Activated naive CD8-positive, alpha-beta T cell treated with anti-CD3 and anti-CD28 coated beads for 36 hours (primary cell): Measurements from ENCODE around the gene HSFX3. TPM values are rescaled to one million over a fixed set of nuclear protein-coding genes. Genes with fewer than 3 reads are reported as not detected.
"Not testable (repeated sequence)": the region's sequence is repeated elsewhere in the genome, so short reads cannot be mapped to it uniquely, and the experiment has no call there.

Source experiments
- DNase-seq: peaks from one replicate; pipeline ENCODE4 v3.0.0; 2021
- H3K27ac Mint-ChIP-seq: one replicate; pipeline ENCODE4 v1.8.0; 2022; ENCODE audit warnings: mild to moderate bottlenecking, moderate library complexity, mixed read lengths
- H3K27me3 Mint-ChIP-seq: one replicate; pipeline ENCODE4 v1.8.0; 2022; ENCODE audit warnings: mild to moderate bottlenecking, mixed read lengths
- H3K36me3 Mint-ChIP-seq: one replicate; pipeline ENCODE4 v1.8.0; 2021; ENCODE audit warnings: mild to moderate bottlenecking, mixed read lengths
- H3K4me1 Mint-ChIP-seq: one replicate; pipeline ENCODE4 v1.8.0; 2021; ENCODE audit warnings: mixed read lengths
- H3K4me3 Mint-ChIP-seq: one replicate; pipeline ENCODE4 v1.8.0; 2022; ENCODE audit warnings: mild to moderate bottlenecking, moderate library complexity, mixed read lengths
- H3K9me3 Mint-ChIP-seq: one replicate; pipeline ENCODE4 v1.8.0; 2022; ENCODE audit warnings: mixed read lengths
- total RNA-seq, 2 experiments: library from RNA; stranded (reverse); gene quantifications; one replicate each; pipeline ENCODE4 v1.2.3, GENCODE V29; 2021

HSFX3 gene
- total RNA-seq, 2 experiments from 2014 or later: not detected

DNA sequence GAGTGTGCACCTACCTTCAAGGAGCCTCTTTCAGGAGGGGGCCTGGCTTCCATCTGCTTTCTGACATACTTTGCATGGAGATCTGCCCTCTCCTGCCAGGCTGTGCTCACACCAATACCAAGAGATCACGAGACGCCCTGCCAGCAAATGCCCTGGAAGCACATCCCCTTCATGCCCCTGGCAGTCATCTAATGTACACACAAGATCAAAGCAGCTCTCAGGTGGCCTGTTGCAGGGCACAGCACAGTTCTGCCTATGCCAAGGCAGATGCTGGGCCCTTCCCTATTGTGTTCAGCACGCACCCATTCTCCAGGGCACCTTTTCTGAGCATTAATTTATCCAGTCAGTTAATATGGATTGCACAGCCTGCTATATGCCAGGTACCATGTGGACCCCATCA, 16.9 kb downstream of the HSFX3 start:
- H3K9me3 Mint-ChIP-seq, H3K27ac Mint-ChIP-seq, DNase-seq, H3K36me3 Mint-ChIP-seq, H3K4me3 Mint-ChIP-seq, H3K27me3 Mint-ChIP-seq: not testable (repeated sequence)
- H3K4me1 Mint-ChIP-seq: peaks cover 16% of the 10 kb centered on the region

DNA sequence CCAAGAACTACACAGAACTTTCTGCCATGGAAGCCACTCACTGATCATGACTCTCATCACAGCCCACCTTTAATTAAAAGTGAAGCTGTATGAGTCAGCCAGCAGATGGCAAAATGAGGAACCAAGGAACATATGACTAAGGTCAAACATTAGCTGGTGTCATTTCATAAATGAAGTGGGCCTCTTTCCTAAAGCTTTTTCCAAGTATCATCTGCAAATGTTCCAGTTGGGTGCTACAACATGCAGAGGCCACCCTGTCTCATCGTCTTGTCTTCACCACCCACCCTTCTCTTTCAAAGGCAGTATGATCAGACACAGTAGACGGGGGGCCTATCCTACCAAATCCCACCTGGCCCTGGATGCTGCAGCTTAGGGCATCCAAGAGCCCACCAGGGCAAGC, 18.1 kb downstream of the HSFX3 start:
- Mint-ChIP-seq H3K9me3 (no peaks in the 10 kb centered on the region), H3K27ac (peak overlapping the region; percentile 81)

DNA sequence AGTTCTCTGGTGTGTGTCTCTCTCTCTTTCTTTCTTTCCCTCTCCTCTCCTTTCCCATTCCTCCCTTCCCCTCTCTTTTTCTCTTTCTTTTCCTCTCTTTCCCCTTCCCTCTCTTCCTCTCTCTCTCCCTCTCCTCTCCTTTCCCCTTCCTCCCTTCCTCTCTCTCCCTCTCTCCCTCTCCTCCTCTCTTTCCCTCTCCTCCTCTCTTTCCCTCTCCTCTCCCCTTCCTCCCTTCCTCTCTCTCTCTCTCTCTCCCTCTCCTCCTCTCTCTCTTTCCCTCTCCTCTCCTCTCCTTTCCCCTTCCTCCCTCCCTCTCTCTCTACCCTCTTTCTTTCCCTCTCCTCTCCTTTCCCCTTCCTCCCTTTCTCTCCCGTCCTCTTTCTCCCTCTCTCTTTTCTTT, 21.3 kb downstream of the HSFX3 start:
- Mint-ChIP-seq H3K4me1 (peaks cover 18% of the 10 kb centered on the region), H3K27me3 (no peaks in the 10 kb centered on the region), H3K4me3 (no peak overlapping the region), H3K27ac (no peak overlapping the region), H3K9me3 (no peaks in the 10 kb centered on the region), H3K36me3 (no peaks in the 10 kb centered on the region)
- DNase-seq: no peak

More for the DNA sequence above, 18.1 kb downstream of the HSFX3 start:
- Mint-ChIP-seq H3K4me1 (peaks cover 16% of the 10 kb centered on the region), H3K36me3 (no peaks in the 10 kb centered on the region), H3K27me3 (no peaks in the 10 kb centered on the region), H3K4me3 (no peak overlapping the region)
- DNase-seq: no peak

- Mint-ChIP-seq H3K4me3 (no peak overlapping the region), H3K27ac (no peak overlapping the region), H3K9me3 (no peaks in the 10 kb centered on the region), H3K4me1 (peaks cover 21% of the 10 kb centered on the region), H3K27me3 (no peaks in the 10 kb centered on the region), H3K36me3 (no peaks in the 10 kb centered on the region)
- DNase-seq: no peak
These were observed 22.0 kb downstream of the HSFX3 start for GRCh38 chrX:149527705-149528104.

- H3K36me3 Mint-ChIP-seq, H3K27me3 Mint-ChIP-seq, DNase-seq, H3K9me3 Mint-ChIP-seq, H3K4me3 Mint-ChIP-seq: not testable (repeated sequence)
- Mint-ChIP-seq H3K27ac (peak overlapping the region; percentile 80), H3K4me1 (peaks cover 23% of the 10 kb centered on the region)
These were observed 23.2 kb downstream of the HSFX3 start for GRCh38 chrX:149526318-149527033.

DNA sequence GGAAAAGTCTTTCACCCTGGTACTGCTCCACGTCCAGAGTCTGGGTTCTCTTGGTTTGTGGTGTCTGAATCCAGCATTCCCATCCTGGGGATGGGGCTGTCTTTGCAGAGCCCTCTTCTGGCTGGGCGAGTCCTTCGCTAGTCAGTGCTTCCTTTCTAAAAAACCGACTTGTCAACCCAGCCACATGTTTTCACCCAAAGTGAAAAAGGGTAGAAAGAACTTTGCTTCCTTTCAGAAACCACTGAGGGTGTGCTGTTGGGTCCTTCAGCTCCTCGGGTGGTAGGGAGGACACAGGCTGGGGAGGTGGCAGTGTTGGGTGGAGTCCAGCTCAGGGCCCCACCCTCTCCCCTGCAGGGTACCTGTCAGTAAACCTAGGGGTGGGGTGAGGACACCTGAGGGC, 23.8 kb downstream of the HSFX3 start:
- not testable (repeated sequence) for DNase-seq, H3K36me3 Mint-ChIP-seq, H3K27me3 Mint-ChIP-seq, H3K9me3 Mint-ChIP-seq
- Mint-ChIP-seq H3K27ac (peak overlapping the region; percentile 80), H3K4me3 (peak overlapping the region; percentile 34), H3K4me1 (peaks cover 23% of the 10 kb centered on the region)

DNA sequence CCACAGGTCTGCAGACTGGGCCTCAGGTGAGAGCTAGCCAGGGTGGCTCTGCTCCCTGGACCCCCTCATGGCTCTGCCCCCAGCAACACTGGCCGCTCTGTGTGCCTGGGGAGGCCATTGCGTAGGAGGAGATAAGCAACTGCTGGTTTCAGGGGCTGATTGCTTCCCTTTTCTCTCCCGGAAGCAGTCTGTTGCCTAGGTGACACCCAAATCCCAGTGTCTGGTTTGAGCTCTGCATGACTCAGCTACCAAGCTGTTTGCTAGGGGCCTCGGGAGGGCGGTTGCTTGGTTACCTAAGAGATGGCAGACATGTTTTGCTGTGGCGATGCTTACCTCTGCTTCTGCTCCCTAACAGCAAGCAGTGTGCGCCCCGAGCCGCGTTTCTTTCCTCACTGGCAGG, 24.3 kb downstream of the HSFX3 start:
- H3K27me3 Mint-ChIP-seq, H3K36me3 Mint-ChIP-seq, H3K9me3 Mint-ChIP-seq, H3K4me3 Mint-ChIP-seq: not testable (repeated sequence)
- Mint-ChIP-seq H3K4me1 (peaks cover 24% of the 10 kb centered on the region), H3K27ac (peak overlapping the region; percentile 65)
- DNase-seq: peak; percentile 63

DNA sequence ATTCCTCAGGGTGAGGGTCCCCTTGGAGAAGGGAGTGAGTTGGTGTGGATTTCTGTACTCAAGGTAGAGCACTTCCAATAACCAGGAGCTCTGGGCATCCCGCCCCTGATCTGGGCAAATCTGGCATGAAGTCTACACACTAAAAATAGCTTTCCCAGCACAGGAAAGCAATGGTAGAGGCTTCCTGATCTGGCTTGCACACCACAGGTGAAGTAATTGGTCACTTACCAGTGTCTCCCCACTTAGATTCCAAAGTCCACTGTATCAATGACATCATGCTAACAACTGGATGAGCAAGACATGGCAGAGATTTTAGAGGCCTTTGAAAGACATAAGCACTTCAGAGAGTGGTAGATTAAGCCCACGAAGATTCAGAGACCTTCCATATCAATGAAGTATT, 26.8 kb downstream of the HSFX3 start:
- peaks cover 23% of the 10 kb centered on the region for H3K4me1 Mint-ChIP-seq

GRCh38 chrX:149521438-149521837, 28.3 kb downstream of the HSFX3 start:
- Mint-ChIP-seq H3K27me3 (no peaks in the 10 kb centered on the region), H3K36me3 (no peaks in the 10 kb centered on the region), H3K4me3 (no peak overlapping the region), H3K9me3 (peaks cover 1% of the 10 kb centered on the region), H3K27ac (no peak overlapping the region), H3K4me1 (peaks cover 30% of the 10 kb centered on the region)
- no peak for DNase-seq

More for the DNA sequence above, 26.8 kb downstream of the HSFX3 start:
- H3K4me3 Mint-ChIP-seq: no peak overlapping the region
- H3K9me3 Mint-ChIP-seq: no peaks in the 10 kb centered on the region
- no peaks in the 10 kb centered on the region for H3K27me3 Mint-ChIP-seq
- no peak overlapping the region for H3K27ac Mint-ChIP-seq
- no peaks in the 10 kb centered on the region for H3K36me3 Mint-ChIP-seq
- DNase-seq: no peak

DNA sequence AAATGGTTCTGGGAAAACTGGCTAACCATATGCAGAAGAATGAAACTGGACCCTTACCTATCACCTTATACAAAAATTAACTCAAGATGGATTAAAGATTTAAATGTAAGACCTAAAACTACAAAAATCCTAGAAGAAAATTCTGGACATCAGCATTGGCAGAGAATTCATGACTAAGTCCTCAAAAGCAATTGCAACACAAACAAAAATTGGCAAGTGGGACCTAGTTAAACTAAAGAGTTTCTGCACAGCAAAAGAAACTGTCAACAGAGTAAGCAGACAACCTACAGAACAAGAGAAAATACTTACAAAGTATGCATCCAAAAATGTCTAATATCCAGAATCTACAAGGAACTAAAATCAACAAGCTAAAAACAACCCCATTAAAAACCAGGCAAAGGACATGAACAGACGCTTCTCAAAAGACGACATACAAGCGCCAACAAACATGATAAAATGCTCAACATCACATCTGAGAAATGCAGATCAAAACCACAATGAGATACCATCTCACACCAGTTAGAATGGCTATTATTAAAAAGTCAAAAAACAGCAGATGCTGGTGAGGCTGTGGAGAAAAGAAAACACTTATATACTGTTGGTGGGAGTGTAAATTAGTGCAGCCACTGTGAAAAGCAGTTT, 29.0 kb downstream of the HSFX3 start:
- DNase-seq, H3K27me3 Mint-ChIP-seq, H3K4me3 Mint-ChIP-seq, H3K9me3 Mint-ChIP-seq, H3K36me3 Mint-ChIP-seq: not testable (repeated sequence)
- H3K27ac Mint-ChIP-seq: peak overlapping the region; percentile 29
- peaks cover 36% of the 10 kb centered on the region for H3K4me1 Mint-ChIP-seq

DNA sequence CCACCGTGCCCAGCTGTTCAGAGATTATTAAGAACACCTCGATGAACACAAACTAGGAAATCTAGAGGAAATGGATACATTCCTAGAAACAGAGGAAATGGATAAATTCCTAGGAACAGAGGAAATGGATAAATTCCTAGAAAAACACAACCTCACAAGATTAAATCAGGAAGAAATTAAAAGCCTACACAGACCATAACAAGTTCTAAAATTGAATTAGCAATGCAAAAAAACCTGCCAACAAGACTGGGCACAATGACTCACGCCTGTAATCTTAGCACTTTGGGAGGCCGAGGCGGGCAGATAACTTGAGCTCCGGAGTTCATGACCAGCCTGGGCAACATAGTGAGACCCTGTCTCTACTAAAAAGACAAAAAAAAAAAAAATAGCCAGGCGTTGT, 31.5 kb downstream of the HSFX3 start:
- H3K4me3 Mint-ChIP-seq: no peak overlapping the region
- no peaks in the 10 kb centered on the region for H3K36me3 Mint-ChIP-seq
- peaks cover 50% of the 10 kb centered on the region for H3K4me1 Mint-ChIP-seq
- DNase-seq: no peak
- H3K27ac Mint-ChIP-seq: no peak overlapping the region
- no peaks in the 10 kb centered on the region for H3K27me3 Mint-ChIP-seq
- peaks cover 1% of the 10 kb centered on the region for H3K9me3 Mint-ChIP-seq

GRCh38 chrX:149517308-149517707, 32.4 kb downstream of the HSFX3 start:
- no peaks in the 10 kb centered on the region for H3K36me3 Mint-ChIP-seq

GRCh38 chrX:149516604-149517003, 33.1 kb downstream of the HSFX3 start:
- no peak overlapping the region for H3K27ac Mint-ChIP-seq

More at GRCh38 chrX:149517308-149517707, 32.4 kb downstream of the HSFX3 start:
- Mint-ChIP-seq H3K27me3 (no peaks in the 10 kb centered on the region), H3K4me1 (peaks cover 50% of the 10 kb centered on the region), H3K4me3 (no peak overlapping the region), H3K9me3 (peaks cover 1% of the 10 kb centered on the region), H3K27ac (no peak overlapping the region)
- no peak for DNase-seq

GRCh38 chrX:149515954-149516602, 33.6 kb downstream of the HSFX3 start:
- Mint-ChIP-seq H3K9me3 (peaks cover 1% of the 10 kb centered on the region), H3K27ac (no peak overlapping the region), H3K4me1 (peaks cover 42% of the 10 kb centered on the region), H3K36me3 (no peaks in the 10 kb centered on the region), H3K27me3 (no peaks in the 10 kb centered on the region), H3K4me3 (no peak overlapping the region)
- DNase-seq: no peak

More at GRCh38 chrX:149516604-149517003, 33.1 kb downstream of the HSFX3 start:
- H3K36me3 Mint-ChIP-seq: no peaks in the 10 kb centered on the region
- DNase-seq: no peak
- no peaks in the 10 kb centered on the region for H3K27me3 Mint-ChIP-seq
- peaks cover 46% of the 10 kb centered on the region for H3K4me1 Mint-ChIP-seq
- H3K4me3 Mint-ChIP-seq: no peak overlapping the region
- peaks cover 1% of the 10 kb centered on the region for H3K9me3 Mint-ChIP-seq

DNA sequence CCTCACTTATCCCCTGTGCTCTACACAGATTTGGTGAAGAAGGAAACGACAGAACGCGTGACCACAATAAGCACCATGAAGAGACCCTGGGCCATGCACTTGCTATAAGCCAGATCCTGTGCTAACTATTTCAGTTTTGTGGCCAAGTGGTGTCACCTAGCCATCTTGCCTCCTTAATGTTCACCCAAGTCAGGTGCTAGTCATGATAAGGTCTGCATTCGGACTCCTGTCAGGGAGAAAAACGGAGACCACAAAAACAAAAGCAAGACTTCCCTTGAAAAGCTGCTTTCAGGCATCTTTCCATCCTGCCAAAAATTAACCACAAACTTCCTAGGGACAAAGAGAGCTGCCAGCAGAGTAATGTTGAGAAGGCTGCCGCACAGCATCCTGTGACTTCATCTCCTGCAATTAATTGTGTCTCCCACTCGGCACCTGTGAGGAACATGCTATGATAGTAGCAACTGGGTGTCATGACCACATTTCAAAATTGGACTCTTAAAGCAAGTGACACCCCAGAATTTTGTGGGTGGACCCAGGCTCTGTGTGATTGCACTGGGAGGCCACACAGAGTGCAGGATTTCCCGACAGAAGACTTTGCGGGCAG, 35.8 kb downstream of the HSFX3 start:
- DNase-seq: no peak
- Mint-ChIP-seq H3K36me3 (no peaks in the 10 kb centered on the region), H3K9me3 (peaks cover 1% of the 10 kb centered on the region), H3K27ac (peak overlapping the region; percentile 29), H3K27me3 (peaks cover 3% of the 10 kb centered on the region), H3K4me1 (peaks cover 36% of the 10 kb centered on the region), H3K4me3 (no peak overlapping the region)
